GM13976 (cell line): ENCODE results near the gene AMZ1.
"Not testable (repeated sequence)": the region's sequence is repeated elsewhere in the genome, so short reads cannot be mapped to it uniquely, and the experiment has no call there.

ENCODE experiments used
- DNase-seq: peaks from one replicate; pipeline ENCODE4 v3.0.0; 2012; ENCODE audit warnings: low spot score
- CTCF ChIP-seq: IDR thresholded peaks from 2 replicates; pipeline ENCODE4 v1.5.1; 2012; ENCODE audit warnings: borderline replicate concordance, mild to moderate bottlenecking; ENCODE audit not compliant: insufficient read depth; ENCODE audit errors: extremely low read depth, missing control alignments, control extremely low read depth
- in situ Hi-C: fragments of 300-500 bp; cut with MboI; formaldehyde crosslinking; loops from one replicate; pipeline ENCODE4 v1.12.0; 2022; ENCODE audit warnings: low sequenced_read_pairs, mixed read lengths, inconsistent platforms; ENCODE audit not compliant: unreplicated experiment

AMZ1 gene

GRCh38 chr7:2670171-2670570, 17.8 kb upstream of the AMZ1 start:
- DNase-seq, result no peak
- TF ChIP-seq CTCF, result no peak
- in situ Hi-C loops, result loop anchor here (5.0 kb wide), 1 partner anchor 37 kb away; no protein-coding TSS in a partner anchor

GRCh38 chr7:2670720-2671391, 17.1 kb upstream of the AMZ1 start:
- peak; percentile 88 for TF ChIP-seq CTCF
- in situ Hi-C loops, result loop anchor here (5.0 kb wide), 1 partner anchor 36 kb away; no protein-coding TSS in a partner anchor
- peak; percentile 91 for DNase-seq

- in situ Hi-C loops, result loop anchor here (5.0 kb wide), 1 partner anchor 34 kb away; no protein-coding TSS in a partner anchor
- not testable (repeated sequence) for DNase-seq
Observed at GRCh38 chr7:2673214-2673613, 14.8 kb upstream of the AMZ1 start.

GRCh38 chr7:2673934-2674333, 14.1 kb upstream of the AMZ1 start:
- no peak for DNase-seq
- TF ChIP-seq CTCF, result no peak
- in situ Hi-C loops, result loop anchor here (5.0 kb wide), 1 partner anchor 33 kb away; no protein-coding TSS in a partner anchor

GRCh38 chr7:2675256-2675764, 12.7 kb upstream of the AMZ1 start:
- no peak for TF ChIP-seq CTCF
- in situ Hi-C loops, result no loop called here
- DNase-seq, result no peak

GRCh38 chr7:2676576-2676975, 11.4 kb upstream of the AMZ1 start:
- DNase-seq, in situ Hi-C loops: not testable (repeated sequence)

GRCh38 chr7:2678454-2678853, 9.5 kb upstream of the AMZ1 start:
- DNase-seq, in situ Hi-C loops: not testable (repeated sequence)

- DNase-seq, in situ Hi-C loops: not testable (repeated sequence)
Observed at GRCh38 chr7:2679135-2680127, 8.6 kb upstream of the AMZ1 start.

GRCh38 chr7:2680256-2680655, 7.7 kb upstream of the AMZ1 start:
- in situ Hi-C loops, result no loop called here
- no peak for DNase-seq
- no peak for TF ChIP-seq CTCF
